ENCODE results near the gene SEPSECS. TPM values are rescaled to one million over a fixed set of nuclear protein-coding genes. Genes with fewer than 3 reads are reported as not detected.

SEPSECS gene
- total RNA-seq, 1 experiment from 2014 or later = 4.2 TPM

GRCh38 chr4:25155947-25156346 lies 4.3 kb downstream of the SEPSECS start:
- Mint-ChIP-seq H3K36me3 (ENCODE audit: insufficient read depth in 1 of 3, low read depth in 3 of 3) (peaks cover 0 to 5% (median 0%) of the 10 kb centered on the region in 3 experiments; a peak in 1 of 7 replicates), H3K27me3 (ENCODE audit: low read depth) (no peaks in the 10 kb centered on the region), H3K9me3 (no peaks in the 10 kb centered on the region; a peak in 1 of 5 replicates), H3K4me1 (peaks cover 4 to 18% of the 10 kb centered on the region in 2 experiments), H3K4me3 (no peak overlapping the region), H3K27ac (no peak overlapping the region)
- Histone ChIP-seq H3K27me3 (ENCODE audit: insufficient read depth, low read length) (no peaks in the 10 kb centered on the region), H2BK120ac (ENCODE audit: low read depth, low read length, poor library complexity, severe bottlenecking) (no peak overlapping the region), H2BK12ac (ENCODE audit: insufficient read length, low read depth, low read length) (no peak overlapping the region), H4K8ac (replicated peaks; ENCODE audit: insufficient read length, low read depth, low read length) (no peak overlapping the region), H4K20me1 (ENCODE audit: control insufficient read depth, insufficient read depth, insufficient read length) (no peaks in the 10 kb centered on the region), H3K9me3 (ENCODE audit: control insufficient read depth, low read depth, low read length) (no peaks in the 10 kb centered on the region), H2BK15ac (ENCODE audit: low read depth, low read length) (no peak overlapping the region), H4K91ac (ENCODE audit: insufficient read length, low read depth, low read length) (no peak overlapping the region), H3K23me2 (ENCODE audit: insufficient read length, low read depth, low read length, poor library complexity, severe bottlenecking) (peaks cover 10% of the 10 kb centered on the region), H3K23ac (ENCODE audit: insufficient read length, low read depth, low read length) (no peak overlapping the region), H3K4me1 (ENCODE audit: insufficient read depth, low read length) (no peaks in the 10 kb centered on the region), H3T11ph (ENCODE audit: low read length) (no peak overlapping the region), H3K79me1 (ENCODE audit: insufficient read depth, low read depth, low read length, poor library complexity, severe bottlenecking) (no peaks in the 10 kb centered on the region), H2AFZ (ENCODE audit: low read length) (no peak overlapping the region), H2AK5ac (ENCODE audit: insufficient read length, low read length) (no peak overlapping the region), H3K79me2 (ENCODE audit: insufficient read depth, low read length) (no peaks in the 10 kb centered on the region), H3K9ac (ENCODE audit: extremely low read depth, insufficient read length, low read length) (no peak overlapping the region), H3K4ac (ENCODE audit: low read depth, low read length) (no peak overlapping the region), H4K5ac (ENCODE audit: insufficient read length, low read depth, low read length) (no peak overlapping the region), H3K27ac (ENCODE audit: insufficient read length, low read depth, low read length) (no peak overlapping the region), H3K56ac (ENCODE audit: insufficient read length, low read depth, low read length) (no peak overlapping the region), H3K18ac (ENCODE audit: insufficient read length, low read depth, low read length) (no peak overlapping the region), H3K14ac (ENCODE audit: insufficient read depth, low read length) (no peak overlapping the region), H3K4me2 (ENCODE audit: insufficient read depth, insufficient read length, low read length) (no peak overlapping the region), H2BK5ac (ENCODE audit: insufficient read length, low read length) (no peak overlapping the region), H2BK20ac (ENCODE audit: low read depth, low read length, poor library complexity, severe bottlenecking) (no peak overlapping the region)
- DNase-seq = no peak
- TF ChIP-seq CTCF (conservative IDR thresholded peaks at IDR 0.05) = no peak
- WGBS (ENCODE audit: extremely low coverage, insufficient read length, low lambda C conversion rate) = no CpG with 5 or more reads among the region's 5 CpGs
